CMK (cell line): ENCODE measurements around the gene NPNT.

Source experiments
- DNase-seq: peaks from one replicate; pipeline ENCODE4 v3.0.0-alpha.2; 2010; ENCODE audit warnings: low read depth

Gene NPNT

GRCh38 chr4:105971036-105971435 is 75.8 kb downstream of the NPNT start:
- DNase-seq: no peak

GRCh38 chr4:105972946-105973621 is 77.8 kb downstream of the NPNT start:
- no peak for DNase-seq

GRCh38 chr4:105976915-105977314 is 81.6 kb downstream of the NPNT start:
- no peak for DNase-seq

GRCh38 chr4:105978684-105979296 is 83.5 kb downstream of the NPNT start:
- no peak for DNase-seq

GRCh38 chr4:105979506-105979905 is 84.2 kb downstream of the NPNT start:
- DNase-seq: no peak

- DNase-seq: no peak
Observed at GRCh38 chr4:105988671-105989070, 93.4 kb downstream of the NPNT start.

- DNase-seq: no peak
Observed at GRCh38 chr4:105989485-105990242, 94.4 kb downstream of the NPNT start.

GRCh38 chr4:105990933-105991332 is 95.7 kb downstream of the NPNT start:
- peak; percentile 24 for DNase-seq

GRCh38 chr4:105991726-105992125 is 96.5 kb downstream of the NPNT start:
- no peak for DNase-seq

- no peak for DNase-seq
Observed at GRCh38 chr4:105992641-105993305, 97.5 kb downstream of the NPNT start.

GRCh38 chr4:105994061-105994460 is 98.8 kb downstream of the NPNT start:
- no peak for DNase-seq

GRCh38 chr4:105994841-105995501 is 99.7 kb downstream of the NPNT start:
- no peak for DNase-seq

- DNase-seq: peak; percentile 64
Observed at GRCh38 chr4:105996845-105997244, 101.6 kb downstream of the NPNT start.

- DNase-seq: no peak
Observed at GRCh38 chr4:105998171-105999063, 103.1 kb downstream of the NPNT start.

GRCh38 chr4:106002994-106003393 is 107.7 kb downstream of the NPNT start:
- no peak for DNase-seq

- no peak for DNase-seq
Observed at GRCh38 chr4:106010761-106011160, 115.5 kb downstream of the NPNT start.

- DNase-seq: no peak
Observed at GRCh38 chr4:106011387-106011786, 116.1 kb downstream of the NPNT start.

GRCh38 chr4:106017975-106018374 is 122.7 kb downstream of the NPNT start:
- no peak for DNase-seq

- DNase-seq: no peak
Observed at GRCh38 chr4:106019771-106020170, 124.5 kb downstream of the NPNT start.
